Pancreas (tissue), 10 donors: ENCODE results near the gene RAB27B. TPM values are rescaled to one million over a fixed set of nuclear protein-coding genes. Genes with fewer than 3 reads are reported as not detected.
"Not testable (repeated sequence)": the region's sequence is repeated elsewhere in the genome, so short reads cannot be mapped to it uniquely, and the experiment has no call there.

ENCODE experiments used
- ATAC-seq, 4 donors: fragments of 200-7000 bp; cut with Tn5 transposase; one replicate each; pipeline versions ENCODE4 v1.8.0 to v1.9.1; 2020; ENCODE audit warnings: mild to moderate bottlenecking in 4 of 4, moderate library complexity in 4 of 4
- DNase-seq, 6 donors: peaks; one replicate each; pipeline ENCODE4 v3.0.0-alpha.2; 2020
- FAIRE-seq: peaks from 2 replicates; lab custom pipeline; 2012; peaks lifted over from hg19 to GRCh38; lab: Jason Lieb, UNC
- H3K27ac ChIP-seq, 4 donors: fragments of 200-600 bp; sonication (generic); 1 replicate in 3 of 4; 2 replicates in 1 of 4; pipeline versions ENCODE4 v1.5.0 to v1.8.0; 2020
- H3K27me3 ChIP-seq, 4 donors: fragments of 200-600 bp; one replicate each; pipeline ENCODE4 v1.8.0; 2021
- H3K36me3 ChIP-seq, 3 donors: fragments of 200-600 bp; sonication (generic) in 1 of 3; one replicate each; pipeline versions ENCODE4 v1.5.0 to v1.8.0; 2020 to 2021
- H3K4me1 ChIP-seq, 3 donors: fragments of 200-600 bp; one replicate each; pipeline ENCODE4 v1.8.0; 2021
- H3K4me3 ChIP-seq, 4 donors: fragments of 200-600 bp; sonication (generic) in 2 of 4; one replicate each; pipeline versions ENCODE4 v1.5.0 to v1.8.0; 2020 to 2021
- H3K9me3 ChIP-seq, 4 donors: fragments of 200-600 bp; one replicate each; pipeline ENCODE4 v1.8.0; 2021
- CTCF ChIP-seq, 4 donors: fragments of 200-600 bp; sonication (generic) in 3 of 4; IDR thresholded peaks; one replicate each; pipeline versions ENCODE4 v1.5.0 to v1.8.0; 2021; ENCODE audit warnings: antibody characterized with exemption in 4 of 4
- WGBS, 2 donors: extraction: QIAGEN DNeasy Blood & Tissue Kit; methylation state at CpG; one replicate each; pipeline ENCODE4 v1.1.7; 2013; 5-methylcytosine and 5-hydroxymethylcytosine counted together
- intact Hi-C, 3 donors: fragments of 100-400 bp; cut with DNase I; formaldehyde crosslinking; loops; one replicate each; pipeline versions ENCODE4 v1.11.1 to v1.14.2; 2022
- polyA plus RNA-seq, 2 donors: library from polyadenylated mRNA; stranded (reverse); fragments of 200-250 nt; gene quantifications; one replicate each; pipeline ENCODE4 v1.2.3, GENCODE V29; 2013
- total RNA-seq, 6 donors: library from RNA; stranded (reverse); fragmentation: NEBNext Ultra II Directional in 4 of 6; extraction: Animal tissue kit (Norgen Biotek cat#: 25700) in 4 of 6; gene quantifications; one replicate each; pipeline versions ENCODE4 v1.2.1 to v1.2.4, GENCODE V29; 2021 to 2023
- donor health status: healthy with polysubstance abuse.
- donor health status: DM: no; HTN: no; CAD: no; lungs with moderate emphysema.
- donor health status: DM: no; HTN: no; CAD: no.
- donor health status: control.
- donor health status: control.
- donor health status: Bipolar disorder and iron deficiency.
- donor health status: DM: yes; HTN: yes; CAD: no.
- donor health status: DM: no; HTN: no; CAD: no.
- donor health status: DM: no; HTN: no; CAD: no.
- donor health status: DM: yes; HTN: yes; CAD: no.

RAB27B gene
- total and polyA plus RNA-seq, 8 donors: 0.61 to 12.9 (median 5.9) TPM

- TF ChIP-seq CTCF (IDR thresholded peaks at IDR 0.05): no peak
- Histone ChIP-seq H3K27ac (no peak overlapping the region), H3K4me3 (no peak overlapping the region), H3K9me3 (no peaks in the 10 kb centered on the region), H3K27me3 (no peaks in the 10 kb centered on the region), H3K4me1 (peaks cover 0 to 5% (median 0%) of the 10 kb centered on the region in 3 donors), H3K36me3 (no peaks in the 10 kb centered on the region)
- FAIRE-seq: no peak
- peak in 1 of 4 donors; percentile 51 for ATAC-seq
- WGBS, 2 donors: 42 to 47% methylated on average over 2 of the region's 2 CpGs
- no peak for DNase-seq
- intact Hi-C loops: no loop called here
Observed at GRCh38 chr18:54849683-54850082, 21.4 kb downstream of the RAB27B start.

DNA sequence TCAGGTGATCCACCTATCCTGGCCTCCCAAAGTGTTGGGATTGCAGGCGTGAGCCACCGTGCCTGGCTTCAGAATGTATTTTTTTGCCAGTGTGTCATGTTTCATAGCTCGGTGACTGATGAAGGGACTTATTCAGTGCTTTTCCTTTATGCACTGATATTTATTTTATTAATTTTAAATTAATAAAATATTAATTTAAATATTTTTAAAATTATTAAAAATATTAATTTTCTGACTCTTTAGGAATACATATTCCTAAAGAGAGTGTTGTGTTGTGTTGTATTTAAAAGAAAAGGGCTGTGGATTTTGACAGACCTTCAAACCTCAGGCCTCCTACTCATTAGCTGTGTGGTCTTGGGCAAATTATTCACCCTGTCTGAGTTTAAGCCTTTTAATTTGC lies 22.3 kb downstream of the RAB27B start:
- intact Hi-C loops: no loop called here
- TF ChIP-seq CTCF (IDR thresholded peaks at IDR 0.05): no peak

DNA sequence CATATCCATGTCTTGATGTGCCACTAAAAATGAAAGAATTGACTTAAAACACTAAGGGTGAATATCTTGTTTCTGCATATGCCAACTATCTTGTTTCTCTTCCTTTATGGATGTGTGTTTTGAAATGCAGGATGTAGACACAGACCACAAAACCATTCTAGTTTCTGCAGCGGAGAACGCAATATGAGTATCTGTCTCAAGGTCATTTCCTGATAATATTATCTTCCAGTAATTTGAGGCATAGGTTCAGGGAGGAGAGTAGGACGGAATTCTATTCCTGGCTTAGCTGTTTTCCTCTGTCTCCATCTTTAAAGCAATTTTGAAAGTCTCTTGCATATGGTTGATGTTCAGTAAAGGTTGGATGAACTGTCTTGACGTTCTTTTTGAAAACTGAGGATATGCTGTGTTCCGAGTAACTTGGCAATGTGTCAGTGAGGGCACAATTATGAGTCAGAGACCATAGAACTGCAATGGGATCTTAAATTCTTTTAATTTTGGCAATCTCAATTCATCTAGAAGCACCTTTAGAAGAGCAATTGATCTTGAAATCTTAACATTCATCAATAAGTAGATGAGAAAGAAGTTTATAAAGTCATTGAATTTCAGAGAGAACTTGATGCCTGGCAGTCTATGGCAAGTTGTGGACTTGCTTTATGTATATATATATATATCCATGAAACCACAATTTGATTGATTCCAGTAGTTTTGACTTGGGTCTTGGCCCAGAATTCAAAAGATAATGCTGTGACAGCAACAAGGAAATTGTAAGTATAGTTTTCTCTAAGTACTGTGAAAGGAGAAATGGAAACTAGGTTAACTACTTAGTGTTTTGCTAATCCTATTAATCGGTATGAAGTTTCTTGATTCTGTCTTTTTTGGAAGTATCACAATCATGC lies 24.8 kb downstream of the RAB27B start:
- ATAC-seq (no peak), DNase-seq (no peak), FAIRE-seq (no peak)
- WGBS, 2 donors: 75 to 83% methylated on average over 6 of the region's 6 CpGs
- intact Hi-C loops: no loop called here
- Histone ChIP-seq H3K9me3 (no peaks in the 10 kb centered on the region), H3K27ac (no peak overlapping the region), H3K4me3 (no peak overlapping the region), H3K4me1 (peaks cover 0 to 5% (median 0%) of the 10 kb centered on the region in 3 donors), H3K27me3 (no peaks in the 10 kb centered on the region), H3K36me3 (no peaks in the 10 kb centered on the region)
- no peak for TF ChIP-seq CTCF (IDR thresholded peaks at IDR 0.05)

More for the DNA sequence above, 22.3 kb downstream of the RAB27B start:
- ATAC-seq (no peak), FAIRE-seq (no peak), DNase-seq (no peak)
- WGBS, 2 donors: 95 to 99% methylated on average over 3 of the region's 3 CpGs
- H3K9me3 ChIP-seq: no peaks in the 10 kb centered on the region
- no peak overlapping the region for H3K27ac ChIP-seq
- peaks cover 0 to 5% (median 0%) of the 10 kb centered on the region in 3 donors for H3K4me1 ChIP-seq
- H3K4me3 ChIP-seq: no peak overlapping the region
- H3K27me3 ChIP-seq: no peaks in the 10 kb centered on the region
- no peaks in the 10 kb centered on the region for H3K36me3 ChIP-seq

DNA sequence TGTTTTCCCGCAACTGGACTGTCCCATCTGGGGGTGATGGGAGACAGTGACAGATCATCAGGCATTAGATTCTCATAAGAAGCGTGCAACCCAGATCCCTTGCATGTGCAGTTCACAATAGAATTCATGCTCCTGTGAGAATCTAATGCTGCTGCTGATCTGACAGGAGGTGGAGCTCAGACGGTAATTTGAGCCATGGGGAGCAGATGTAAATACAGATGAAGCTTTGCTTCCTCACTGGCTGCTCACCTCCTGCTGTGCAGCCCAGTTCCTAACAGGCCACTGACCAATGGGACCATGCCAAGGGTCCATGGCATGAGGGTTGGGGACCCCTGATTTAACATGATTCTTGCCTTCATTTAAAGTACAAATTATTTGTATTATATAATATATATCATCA lies 26.8 kb downstream of the RAB27B start:
- ATAC-seq, H3K9me3 ChIP-seq, H3K27me3 ChIP-seq, H3K4me1 ChIP-seq, H3K4me3 ChIP-seq, FAIRE-seq, intact Hi-C loops, H3K27ac ChIP-seq, DNase-seq, H3K36me3 ChIP-seq: not testable (repeated sequence)
- 88 to 91% methylated on average over 3 of the region's 3 CpGs for WGBS, 2 donors

GRCh38 chr18:54856105-54856646 lies 27.9 kb downstream of the RAB27B start:
- FAIRE-seq: no peak
- intact Hi-C loops: no loop called here
- no peak for DNase-seq

More at GRCh38 chr18:54856105-54856646, 27.9 kb downstream of the RAB27B start:
- WGBS, 2 donors: 75 to 93% methylated on average over 2 of the region's 2 CpGs
- Histone ChIP-seq H3K27me3 (no peaks in the 10 kb centered on the region), H3K4me1 (peaks cover 0 to 10% (median 0%) of the 10 kb centered on the region in 3 donors), H3K27ac (no peak overlapping the region), H3K9me3 (no peaks in the 10 kb centered on the region), H3K4me3 (no peak overlapping the region), H3K36me3 (no peaks in the 10 kb centered on the region)
- TF ChIP-seq CTCF (IDR thresholded peaks at IDR 0.05): no peak
- ATAC-seq: no peak
